ENCODE data around the gene GNL1. TPM values are rescaled to one million over a fixed set of nuclear protein-coding genes. Genes with fewer than 3 reads are reported as not detected.

GNL1 gene
- total RNA-seq, 1 donor from 2014 or later, result 67.1 TPM

- H3K27me3 Mint-ChIP-seq, result peaks cover 4% of the 10 kb centered on the region
- TF ChIP-seq CTCF (conservative IDR thresholded peaks at IDR 0.05), result no peak
- H3K27ac Mint-ChIP-seq, result peak overlapping the region; percentile 98
- peaks cover 12% of the 10 kb centered on the region for H3K36me3 Mint-ChIP-seq
- no peak for DNase-seq (ENCODE audit: extremely low spot score, unreplicated experiment)
- H3K4me1 Mint-ChIP-seq (ENCODE audit: unreplicated experiment), result peaks cover 29% of the 10 kb centered on the region
- peak overlapping the region; percentile 97 for H3K4me3 Mint-ChIP-seq
- no peaks in the 10 kb centered on the region for H3K9me3 Mint-ChIP-seq
Observed at GRCh38 chr6:30573113-30573512, 16.8 kb upstream of the GNL1 start.

GRCh38 chr6:30572148-30572547, 15.9 kb upstream of the GNL1 start:
- Mint-ChIP-seq H3K4me1 (ENCODE audit: unreplicated experiment) (peaks cover 29% of the 10 kb centered on the region), H3K27ac (peak overlapping the region; percentile 98)
- TF ChIP-seq CTCF (conservative IDR thresholded peaks at IDR 0.05), result no peak

GRCh38 chr6:30571762-30572082, 15.4 kb upstream of the GNL1 start:
- TF ChIP-seq CTCF (conservative IDR thresholded peaks at IDR 0.05), result no peak
- DNase-seq (ENCODE audit: extremely low spot score, unreplicated experiment), result no peak
- H3K27me3 Mint-ChIP-seq, result peaks cover 4% of the 10 kb centered on the region
- peaks cover 29% of the 10 kb centered on the region for H3K4me1 Mint-ChIP-seq (ENCODE audit: unreplicated experiment)
- no peaks in the 10 kb centered on the region for H3K9me3 Mint-ChIP-seq
- peak overlapping the region; percentile 98 for H3K27ac Mint-ChIP-seq
- H3K4me3 Mint-ChIP-seq, result peak overlapping the region; percentile 97
- peaks cover 4% of the 10 kb centered on the region for H3K36me3 Mint-ChIP-seq

More at GRCh38 chr6:30572148-30572547, 15.9 kb upstream of the GNL1 start:
- H3K36me3 Mint-ChIP-seq, result peaks cover 8% of the 10 kb centered on the region
- no peaks in the 10 kb centered on the region for H3K9me3 Mint-ChIP-seq
- peaks cover 4% of the 10 kb centered on the region for H3K27me3 Mint-ChIP-seq
- H3K4me3 Mint-ChIP-seq, result peak overlapping the region; percentile 97
- DNase-seq (ENCODE audit: extremely low spot score, unreplicated experiment), result no peak

DNA sequence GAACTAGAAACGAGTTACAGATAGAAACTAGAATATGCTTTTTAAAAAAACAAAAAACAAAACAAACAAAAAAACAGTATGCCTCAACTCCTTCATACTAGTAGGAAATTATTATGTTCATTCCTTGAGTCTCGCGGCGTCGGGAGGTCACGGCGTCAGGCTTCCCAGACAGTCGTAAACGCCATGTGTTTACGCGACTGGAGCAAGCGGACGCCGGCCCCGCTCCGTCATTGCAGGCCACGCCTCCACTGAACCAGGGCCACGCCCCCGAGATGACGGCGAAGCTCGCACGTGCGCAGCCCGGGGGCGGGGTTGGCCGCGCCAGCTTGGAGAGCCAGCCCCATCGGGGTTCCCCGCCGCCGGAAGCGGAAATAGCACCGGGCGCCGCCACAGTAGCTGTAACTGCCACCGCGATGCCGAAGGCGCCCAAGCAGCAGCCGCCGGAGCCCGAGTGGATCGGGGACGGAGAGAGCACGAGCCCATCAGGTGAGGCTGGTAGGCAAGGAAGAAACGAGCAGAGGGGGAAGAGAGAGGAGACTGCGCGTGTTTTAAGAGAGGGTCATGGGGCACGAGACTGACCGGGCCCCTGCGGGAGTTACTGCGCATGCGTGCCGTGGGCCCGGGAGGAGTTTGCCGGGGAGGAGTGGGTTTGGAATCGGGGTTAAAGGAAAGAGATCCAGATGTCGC, 14.9 kb upstream of the GNL1 start, which contains the start of gene ABCF1:
TSS of gene ABCF1 (plus strand) at position 368 of the 687 bp plus-strand sequence. CDS start at position 414, 46 bp downstream.
- Mint-ChIP-seq H3K9me3 (no peaks in the 10 kb centered on the region), H3K36me3 (no peaks in the 10 kb centered on the region), H3K4me3 (peak within 1 kb of the TSS; percentile 97), H3K4me1 (ENCODE audit: unreplicated experiment) (peaks cover 29% of the 10 kb centered on the region), H3K27ac (peak within 1 kb of the TSS; percentile 98), H3K27me3 (peaks cover 4% of the 10 kb centered on the region)
- TF ChIP-seq CTCF (conservative IDR thresholded peaks at IDR 0.05), result no peak
- peak; percentile 99 for DNase-seq (ENCODE audit: extremely low spot score, unreplicated experiment)

DNA sequence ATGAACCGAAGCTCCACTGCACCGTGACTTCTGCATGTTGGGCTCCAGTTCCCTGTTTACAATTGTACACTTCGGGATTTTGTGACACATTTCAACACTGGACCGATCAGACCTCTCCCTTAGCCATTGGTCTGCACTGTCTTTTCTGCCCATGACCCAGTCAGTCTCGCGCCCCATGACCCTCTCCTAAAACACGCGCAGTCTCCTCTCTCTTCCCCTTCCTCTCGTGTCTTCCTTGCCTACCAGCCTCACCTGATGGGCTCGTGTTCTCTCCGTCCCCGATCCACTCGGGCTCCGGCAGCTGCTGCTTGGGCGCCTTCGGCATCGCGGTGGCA, 14.4 kb upstream of the GNL1 start:
- Mint-ChIP-seq H3K4me1 (ENCODE audit: unreplicated experiment) (peaks cover 29% of the 10 kb centered on the region), H3K27ac (peak overlapping the region; percentile 98), H3K9me3 (no peaks in the 10 kb centered on the region), H3K4me3 (peak overlapping the region; percentile 97), H3K36me3 (no peaks in the 10 kb centered on the region), H3K27me3 (peaks cover 4% of the 10 kb centered on the region)
- no peak for DNase-seq (ENCODE audit: extremely low spot score, unreplicated experiment)
- no peak for TF ChIP-seq CTCF (conservative IDR thresholded peaks at IDR 0.05)
